Right cardiac atrium (tissue), 5 donors: ENCODE results near the gene FBXO2. TPM values are rescaled to one million over a fixed set of nuclear protein-coding genes. Genes with fewer than 3 reads are reported as not detected.

Experiments used
- polyA plus RNA-seq: library from polyadenylated mRNA; stranded (reverse); fragments of 200-250 nt; gene quantifications from one replicate; pipeline ENCODE4 v1.2.3, GENCODE V29; 2013
- total RNA-seq, 4 donors: library from RNA; stranded (reverse); fragmentation: NEBNext Ultra II Directional; extraction: Animal tissue kit (Norgen Biotek cat#: 25700); gene quantifications; one replicate each; pipeline ENCODE4 v1.2.1, GENCODE V29; 2021
- donor health status: healthy with polysubstance abuse.
- donor health status: DM: no; HTN: yes; CAD: no.
- donor health status: DM: no; HTN: no; CAD: no.
- donor health status: DM: no; HTN: yes; CAD: no; lungs with severe emphysema.
- donor health status: DM: yes; HTN: yes; CAD: no.

The FBXO2 gene
- total and polyA plus RNA-seq, 5 donors = 5.4 to 14.0 (median 7.1) TPM

Other genes starting within 250 kb of the FBXO2 start
- under 1 TPM in 1 of 4 donors, not detected in 3; 0.06 TPM for gene DISP3, start 175.3 kb downstream of the FBXO2 start, total RNA-seq
- gene DISP3, start 175.3 kb downstream of the FBXO2 start, polyA plus RNA-seq = 0.02 TPM
- gene FBXO44, start 448 bp upstream of the FBXO2 start, total RNA-seq = 10 to 100 TPM; 18.5 to 30.1 (median 24.8) TPM
- gene FBXO44, start 448 bp upstream of the FBXO2 start, polyA plus RNA-seq = 25.1 TPM
- gene FBXO6, start 9.8 kb upstream of the FBXO2 start, total RNA-seq = 1 to 10 TPM; 4.5 to 7.9 (median 5.9) TPM
- gene FBXO6, start 9.8 kb upstream of the FBXO2 start, polyA plus RNA-seq = 9.9 TPM
- gene MAD2L2, start 26.7 kb upstream of the FBXO2 start, total RNA-seq = 10 to 100 TPM; 15.5 to 20.3 (median 16.7) TPM
- gene MAD2L2, start 26.7 kb upstream of the FBXO2 start, polyA plus RNA-seq = 22.8 TPM
- gene DRAXIN, start 37.3 kb upstream of the FBXO2 start, total RNA-seq = under 1 TPM in 3 of 4 donors, not detected in 1; 0.03 to 0.08 (median 0.03) TPM
- gene DRAXIN, start 37.3 kb upstream of the FBXO2 start, polyA plus RNA-seq = 0.02 TPM
- gene AGTRAP, start 81.7 kb upstream of the FBXO2 start, total RNA-seq = 10 to 100 TPM; 17.5 to 25.0 (median 21.9) TPM
- gene AGTRAP, start 81.7 kb upstream of the FBXO2 start, polyA plus RNA-seq = 23.9 TPM
- 1 to 10 TPM; 1.3 to 2.7 (median 2.0) TPM for gene C1orf167, start 107.8 kb upstream of the FBXO2 start, total RNA-seq
- 4.0 TPM for gene C1orf167, start 107.8 kb upstream of the FBXO2 start, polyA plus RNA-seq
- gene MTHFR, start 151.5 kb upstream of the FBXO2 start, total RNA-seq = 10 to 100 TPM; 46.6 to 75.2 (median 58.9) TPM
- 36.7 TPM for gene MTHFR, start 151.5 kb upstream of the FBXO2 start, polyA plus RNA-seq
- gene CLCN6, start 151.8 kb upstream of the FBXO2 start, total RNA-seq = 10 to 100 TPM; 30.4 to 54.9 (median 36.8) TPM
- gene CLCN6, start 151.8 kb upstream of the FBXO2 start, polyA plus RNA-seq = 16.2 TPM
- gene NPPA, start 193.4 kb upstream of the FBXO2 start, total RNA-seq = over 10,000 TPM; 26,185 to 59,291 (median 38,228) TPM
- gene NPPA, start 193.4 kb upstream of the FBXO2 start, polyA plus RNA-seq = 45,715 TPM
- gene NPPB, start 204.5 kb upstream of the FBXO2 start, total RNA-seq = 1,000 to 10,000 TPM in 1 of 4 donors, 100 to 1,000 TPM in 1, 10 to 100 TPM in 2; 37.1 to 2,245 (median 160) TPM
- 1,679 TPM for gene NPPB, start 204.5 kb upstream of the FBXO2 start, polyA plus RNA-seq